GM12892 (cell line): ENCODE measurements around the gene SLC38A9.

ENCODE experiments used
- DNase-seq: peaks from one replicate; pipeline ENCODE4 v3.0.0; 2011; ENCODE audit not compliant: insufficient read length
- FAIRE-seq: peaks from 2 replicates; lab custom pipeline; 2011; peaks lifted over from hg19 to GRCh38; lab: Jason Lieb, UNC
- POLR2A ChIP-seq: IDR thresholded peaks from 2 replicates; pipeline ENCODE4 v1.6.1; 2011; ENCODE audit warnings: low read depth, low read length, control low read depth
- POLR2AphosphoS5 ChIP-seq: IDR thresholded peaks from 2 replicates; pipeline ENCODE4 v1.6.1; 2011; ENCODE audit warnings: low read depth, low read length, control low read depth
- TAF1 ChIP-seq: IDR thresholded peaks from 2 replicates; pipeline ENCODE4 v1.6.1; 2011; ENCODE audit warnings: low read depth, mild to moderate bottlenecking, control low read depth, low read length, borderline replicate concordance

The SLC38A9 gene

GRCh38 chr5:55638455-55638854, 73.7 kb downstream of the SLC38A9 start:
- peak; percentile 33 for FAIRE-seq

GRCh38 chr5:55638051-55638450, 74.1 kb downstream of the SLC38A9 start:
- TF ChIP-seq POLR2A (no peak), TAF1 (no peak), POLR2AphosphoS5 (no peak)
- DNase-seq (no peak), FAIRE-seq (no peak)

More at GRCh38 chr5:55638455-55638854, 73.7 kb downstream of the SLC38A9 start:
- TF ChIP-seq POLR2AphosphoS5 (no peak), POLR2A (no peak), TAF1 (no peak)
- no peak for DNase-seq

GRCh38 chr5:55636683-55637082, 75.4 kb downstream of the SLC38A9 start:
- TF ChIP-seq POLR2AphosphoS5 (no peak), POLR2A (no peak), TAF1 (no peak)
- FAIRE-seq (no peak), DNase-seq (no peak)

DNA sequence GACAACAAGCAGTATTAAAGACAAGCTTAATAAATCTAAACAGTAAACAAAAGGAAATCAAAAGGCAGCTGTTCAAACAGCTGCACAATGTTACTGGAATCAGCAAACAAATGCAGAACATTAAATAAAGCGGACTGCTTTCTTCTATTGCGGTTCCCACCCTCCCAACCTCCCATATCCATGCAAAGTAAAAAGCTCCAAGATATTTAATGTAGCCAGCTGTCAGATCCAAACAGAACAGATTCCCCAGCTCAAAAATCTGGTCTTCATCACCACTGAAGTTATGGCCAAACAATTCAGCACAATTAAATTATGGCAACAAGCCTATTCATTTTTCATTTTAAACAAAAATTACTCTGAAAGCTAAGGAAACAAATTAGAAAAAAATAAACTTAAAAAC, 75.9 kb downstream of the SLC38A9 start:
- no peak for FAIRE-seq
- TF ChIP-seq POLR2A (no peak), TAF1 (no peak), POLR2AphosphoS5 (no peak)
- DNase-seq, result no peak

GRCh38 chr5:55634866-55635265, 77.3 kb downstream of the SLC38A9 start:
- DNase-seq, result no peak
- FAIRE-seq, result no peak
- TF ChIP-seq POLR2A (no peak), TAF1 (no peak), POLR2AphosphoS5 (no peak)

GRCh38 chr5:55634209-55634805, 77.8 kb downstream of the SLC38A9 start:
- FAIRE-seq (no peak), DNase-seq (no peak)
- TF ChIP-seq TAF1 (no peak), POLR2A (no peak), POLR2AphosphoS5 (no peak)

GRCh38 chr5:55633574-55634208, 78.4 kb downstream of the SLC38A9 start:
- no peak for TF ChIP-seq POLR2A
- TF ChIP-seq TAF1, result no peak
- no peak for TF ChIP-seq POLR2AphosphoS5
- DNase-seq (no peak), FAIRE-seq (no peak)

GRCh38 chr5:55629815-55630214, 82.3 kb downstream of the SLC38A9 start:
- no peak for FAIRE-seq
- TF ChIP-seq POLR2AphosphoS5 (no peak), TAF1 (no peak), POLR2A (no peak)
- DNase-seq, result no peak

DNA sequence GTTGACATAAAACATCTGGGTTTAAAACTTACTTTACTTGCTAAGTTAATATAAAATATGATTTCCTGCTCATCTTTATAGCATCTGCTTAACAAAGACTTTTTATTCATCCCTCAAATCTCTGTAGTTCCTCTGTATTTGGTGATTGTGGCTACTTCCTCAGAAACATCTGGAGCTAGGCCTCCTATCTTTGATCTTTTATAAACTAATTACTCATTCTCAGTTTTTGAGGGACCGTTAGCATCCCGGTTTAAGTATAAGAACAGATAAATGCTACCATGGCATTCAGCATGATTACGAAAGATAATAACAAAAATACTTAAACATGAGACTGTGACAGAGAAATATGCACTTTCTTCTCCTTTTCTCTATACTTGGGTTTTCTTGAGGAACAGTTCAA, 85.3 kb downstream of the SLC38A9 start:
- no peak for DNase-seq
- no peak for FAIRE-seq
- TF ChIP-seq TAF1, result no peak
- TF ChIP-seq POLR2A, result no peak
- TF ChIP-seq POLR2AphosphoS5, result no peak

DNA sequence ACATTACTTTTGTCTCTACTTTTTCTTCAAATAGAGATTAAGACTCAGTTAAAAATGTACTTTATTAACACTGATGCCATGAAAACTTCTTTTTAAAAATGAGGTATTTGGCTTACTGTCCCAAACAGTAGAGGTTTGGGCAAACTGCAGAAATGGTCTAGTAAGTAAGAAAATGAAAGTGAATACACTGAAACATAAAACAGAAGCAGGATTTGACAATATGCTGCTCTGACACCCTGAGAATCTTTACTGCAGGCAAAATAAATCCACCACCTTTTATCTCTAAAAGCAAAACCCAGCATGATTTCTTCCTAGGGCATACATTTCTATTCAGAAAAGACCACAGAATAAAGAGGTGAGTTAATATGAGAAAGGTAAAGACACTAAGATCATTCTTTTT, 86.2 kb downstream of the SLC38A9 start:
- TF ChIP-seq POLR2AphosphoS5, result no peak
- no peak for TF ChIP-seq TAF1
- no peak for TF ChIP-seq POLR2A
- DNase-seq, result no peak
- FAIRE-seq, result no peak

- DNase-seq, result no peak
- TF ChIP-seq TAF1 (no peak), POLR2A (no peak), POLR2AphosphoS5 (no peak)
- no peak for FAIRE-seq
Measured at GRCh38 chr5:55625589-55625909, 86.6 kb downstream of the SLC38A9 start.

DNA sequence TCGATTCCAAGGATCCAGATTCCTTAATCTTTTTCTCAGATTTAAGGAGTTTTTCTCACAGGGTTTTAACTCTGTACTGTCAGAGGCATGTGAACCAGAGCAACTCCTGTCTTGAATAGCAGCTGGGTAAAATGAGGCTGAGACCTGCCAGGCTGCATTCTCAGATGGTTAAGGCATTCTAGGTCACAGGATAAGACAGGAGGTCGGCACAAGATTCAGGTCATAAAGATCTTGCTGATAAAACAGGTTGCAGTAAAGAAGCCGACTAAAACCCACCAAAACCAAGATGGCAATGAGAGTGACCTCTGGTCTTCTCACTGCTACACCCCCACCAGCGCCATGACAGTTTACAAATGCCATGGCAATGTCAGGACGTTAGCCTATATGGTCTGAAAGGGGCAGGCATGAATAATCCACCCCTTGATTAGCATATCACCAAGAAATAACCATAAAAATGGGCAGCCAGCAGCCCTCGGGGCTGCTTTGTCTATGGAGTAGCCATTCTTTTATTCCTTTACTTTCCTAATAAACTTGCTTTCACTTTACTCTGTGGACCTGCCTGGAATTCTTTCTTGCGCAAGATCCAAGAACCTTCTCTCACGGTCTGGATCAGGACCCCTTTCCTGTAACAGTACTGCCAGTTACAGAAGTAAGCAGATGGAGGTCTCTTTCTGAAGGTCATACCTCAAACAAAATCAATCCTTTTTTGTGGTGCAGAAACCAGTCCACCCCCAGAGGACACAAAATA, 87.1 kb downstream of the SLC38A9 start:
- TF ChIP-seq TAF1, result no peak
- TF ChIP-seq POLR2AphosphoS5, result no peak
- no peak for TF ChIP-seq POLR2A
- FAIRE-seq, result no peak
- DNase-seq, result no peak
